ENCODE data around the gene SF3B4. TPM values are rescaled to one million over a fixed set of nuclear protein-coding genes. Genes with fewer than 3 reads are reported as not detected.
A peak's percentile ranks its signal among the peaks of the same experiment; 100 is the strongest.
"Not testable (repeated sequence)": the region's sequence is repeated elsewhere in the genome, so short reads cannot be mapped to it uniquely, and the experiment has no call there.

SF3B4 gene
- total RNA-seq, 1 donor from 2014 or later: 45.5 TPM

DNA sequence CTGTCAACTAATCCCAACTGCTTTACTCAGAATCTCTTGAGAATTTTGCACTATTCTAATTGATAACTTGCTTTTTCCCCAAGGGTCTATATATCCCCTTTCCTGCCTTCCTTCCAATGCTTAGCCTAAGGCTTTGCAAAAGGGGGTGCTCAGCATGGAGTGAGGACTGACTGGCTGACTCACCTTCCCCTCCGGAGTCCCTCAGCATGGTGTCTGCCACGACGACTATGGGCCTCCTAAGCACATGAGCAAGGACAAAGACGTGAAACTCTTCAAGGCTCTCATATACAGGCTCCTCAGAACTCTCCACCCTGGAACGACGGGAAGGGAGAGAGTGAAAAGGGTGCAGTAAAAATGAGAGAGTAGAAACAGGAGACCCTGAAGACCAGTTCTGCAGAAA, 22.3 kb upstream of the SF3B4 start:
- Histone ChIP-seq H3K27ac (no peak overlapping the region), H3K27me3 (ENCODE audit: low read depth) (no peaks in the 10 kb centered on the region), H3K4me3 (no peak overlapping the region), H3K9me3 (no peaks in the 10 kb centered on the region), H3K4me1 (no peaks in the 10 kb centered on the region), H3K36me3 (peaks cover 55% of the 10 kb centered on the region)
- TF ChIP-seq, protein P1, sequence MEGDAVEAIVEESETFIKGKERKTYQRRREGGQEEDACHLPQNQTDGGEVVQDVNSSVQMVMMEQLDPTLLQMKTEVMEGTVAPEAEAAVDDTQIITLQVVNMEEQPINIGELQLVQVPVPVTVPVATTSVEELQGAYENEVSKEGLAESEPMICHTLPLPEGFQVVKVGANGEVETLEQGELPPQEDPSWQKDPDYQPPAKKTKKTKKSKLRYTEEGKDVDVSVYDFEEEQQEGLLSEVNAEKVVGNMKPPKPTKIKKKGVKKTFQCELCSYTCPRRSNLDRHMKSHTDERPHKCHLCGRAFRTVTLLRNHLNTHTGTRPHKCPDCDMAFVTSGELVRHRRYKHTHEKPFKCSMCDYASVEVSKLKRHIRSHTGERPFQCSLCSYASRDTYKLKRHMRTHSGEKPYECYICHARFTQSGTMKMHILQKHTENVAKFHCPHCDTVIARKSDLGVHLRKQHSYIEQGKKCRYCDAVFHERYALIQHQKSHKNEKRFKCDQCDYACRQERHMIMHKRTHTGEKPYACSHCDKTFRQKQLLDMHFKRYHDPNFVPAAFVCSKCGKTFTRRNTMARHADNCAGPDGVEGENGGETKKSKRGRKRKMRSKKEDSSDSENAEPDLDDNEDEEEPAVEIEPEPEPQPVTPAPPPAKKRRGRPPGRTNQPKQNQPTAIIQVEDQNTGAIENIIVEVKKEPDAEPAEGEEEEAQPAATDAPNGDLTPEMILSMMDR (IDR thresholded peaks at IDR 0.05): no peak
- ATAC-seq (no peak), DNase-seq (no peak)
- intact Hi-C loops (cut with DNase I): no loop called here

DNA sequence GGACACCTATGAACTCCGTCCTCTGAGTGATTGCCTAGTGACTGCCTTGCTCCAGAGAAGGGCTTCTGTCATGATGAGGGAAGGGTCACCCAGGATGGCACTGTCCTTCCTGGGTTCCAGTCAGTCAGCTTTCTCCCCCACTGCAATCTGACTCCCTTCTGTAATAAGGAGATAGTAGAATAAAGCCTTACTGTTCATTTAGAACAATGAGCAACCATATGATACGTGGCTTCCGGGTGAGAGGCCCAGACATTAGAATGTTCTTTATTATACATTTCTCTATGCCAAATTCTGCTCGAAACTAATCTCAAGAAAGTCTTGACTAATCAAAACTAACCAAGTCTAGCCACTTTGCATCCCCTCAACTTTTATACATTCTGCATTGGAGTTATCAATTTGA, 17.6 kb upstream of the SF3B4 start:
- no peaks in the 10 kb centered on the region for H3K9me3 ChIP-seq
- H3K27ac ChIP-seq: no peak overlapping the region
- intact Hi-C loops (cut with DNase I): no loop called here
- ATAC-seq (no peak), DNase-seq (no peak)
- peaks cover 14% of the 10 kb centered on the region for H3K4me1 ChIP-seq
- H3K4me3 ChIP-seq: no peak overlapping the region
- no peaks in the 10 kb centered on the region for H3K27me3 ChIP-seq (ENCODE audit: low read depth)
- TF ChIP-seq, protein P1 (IDR thresholded peaks at IDR 0.05): no peak
- peaks cover 67% of the 10 kb centered on the region for H3K36me3 ChIP-seq

DNA sequence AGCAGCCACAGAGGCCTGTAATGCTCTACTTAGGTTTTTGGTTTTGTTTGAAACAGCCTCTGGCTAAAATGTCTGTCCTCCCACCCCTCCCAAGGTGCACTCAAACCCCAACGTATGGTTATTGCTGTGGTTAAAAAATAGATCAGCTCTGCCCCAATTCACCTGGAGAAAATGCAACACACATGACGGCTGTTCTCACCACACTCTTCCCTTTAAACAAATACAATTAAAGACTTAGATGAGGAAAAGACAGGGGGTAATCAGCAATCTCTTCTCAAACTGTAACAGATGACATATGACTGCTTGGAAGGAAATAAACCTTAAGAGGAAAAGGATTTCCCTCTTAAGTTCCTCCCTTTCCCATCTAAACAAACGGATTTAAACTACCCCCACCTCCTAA, 15.3 kb upstream of the SF3B4 start:
- H3K9me3 ChIP-seq: no peaks in the 10 kb centered on the region
- TF ChIP-seq, protein P1 (IDR thresholded peaks at IDR 0.05): no peak
- peaks cover 44% of the 10 kb centered on the region for H3K36me3 ChIP-seq
- ATAC-seq: no peak
- intact Hi-C loops (cut with DNase I): no loop called here
- no peak overlapping the region for H3K27ac ChIP-seq
- no peaks in the 10 kb centered on the region for H3K27me3 ChIP-seq (ENCODE audit: low read depth)
- no peak overlapping the region for H3K4me3 ChIP-seq
- DNase-seq: no peak
- H3K4me1 ChIP-seq: peaks cover 37% of the 10 kb centered on the region

DNA sequence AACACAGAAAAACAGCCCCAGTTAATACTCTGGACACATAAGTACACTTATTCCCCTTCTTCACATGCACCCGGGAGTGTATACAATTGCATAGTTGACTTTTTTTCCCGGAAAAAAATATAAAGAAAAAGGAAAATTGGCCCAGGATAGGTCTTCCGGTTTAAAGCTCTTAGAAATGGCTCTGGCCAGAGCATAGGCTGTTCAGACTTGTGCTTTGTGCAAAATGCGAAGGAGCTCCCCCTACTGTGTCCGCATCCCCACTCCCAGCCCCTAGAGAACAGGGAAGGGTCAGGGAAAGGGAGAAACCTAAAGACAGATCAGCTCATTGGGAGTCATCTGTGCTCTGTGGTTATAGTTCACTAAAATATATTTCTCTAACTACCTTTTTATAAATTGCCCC, 14.6 kb upstream of the SF3B4 start:
- peak in 1 of 2 donors; percentile 41 for ATAC-seq
- no peak overlapping the region for H3K27ac ChIP-seq

DNA sequence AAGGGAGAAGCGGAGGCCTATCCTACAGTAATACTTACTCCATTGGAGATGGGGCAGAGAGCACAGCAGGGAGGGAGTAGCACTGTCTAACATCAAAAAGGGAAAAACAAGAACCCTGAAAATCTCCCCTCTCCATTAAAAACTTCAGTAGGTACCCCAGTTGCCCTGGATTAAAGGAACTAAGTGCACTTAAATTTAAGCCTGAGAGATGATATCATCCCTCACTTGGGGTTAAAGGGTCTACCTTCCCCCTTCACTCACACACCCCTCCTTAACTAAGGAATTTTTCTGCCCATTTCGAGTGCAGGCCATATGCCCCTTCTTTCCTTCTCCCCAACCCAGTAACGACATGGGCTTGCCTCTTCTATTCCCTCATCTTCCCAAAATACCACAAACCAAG, 12.8 kb upstream of the SF3B4 start:
- H3K9me3 ChIP-seq: no peaks in the 10 kb centered on the region
- H3K27ac ChIP-seq: no peak overlapping the region
- intact Hi-C loops (cut with DNase I): no loop called here
- H3K27me3 ChIP-seq (ENCODE audit: low read depth): no peaks in the 10 kb centered on the region
- no peak for DNase-seq
- peaks cover 21% of the 10 kb centered on the region for H3K36me3 ChIP-seq
- peaks cover 56% of the 10 kb centered on the region for H3K4me1 ChIP-seq
- no peak for ATAC-seq
- TF ChIP-seq, protein P1 (IDR thresholded peaks at IDR 0.05): no peak
- no peak overlapping the region for H3K4me3 ChIP-seq

More for the DNA sequence above, 14.6 kb upstream of the SF3B4 start:
- H3K27me3 ChIP-seq (ENCODE audit: low read depth): no peaks in the 10 kb centered on the region
- H3K4me3 ChIP-seq: no peak overlapping the region
- intact Hi-C loops (cut with DNase I): no loop called here
- H3K9me3 ChIP-seq: no peaks in the 10 kb centered on the region
- DNase-seq: no peak
- TF ChIP-seq, protein P1 (IDR thresholded peaks at IDR 0.05): peak; percentile 32
- H3K36me3 ChIP-seq: peaks cover 38% of the 10 kb centered on the region
- H3K4me1 ChIP-seq: peaks cover 44% of the 10 kb centered on the region

DNA sequence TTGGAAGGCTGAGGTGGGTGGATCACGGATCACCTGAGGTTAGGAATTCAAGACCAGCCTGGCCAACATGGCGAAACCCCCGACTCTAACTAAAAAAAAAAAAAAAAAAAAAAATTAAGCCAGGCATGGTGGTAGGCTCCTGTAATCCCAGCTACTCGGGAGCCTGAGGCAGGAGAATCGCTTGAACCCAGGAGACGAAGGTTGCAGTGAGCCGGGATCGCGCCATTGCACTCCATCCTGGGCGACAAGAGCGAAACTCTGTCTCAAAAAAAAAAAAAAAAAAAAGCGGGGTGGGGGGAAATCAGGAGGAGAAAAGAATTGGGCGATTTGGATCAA, 11.0 kb upstream of the SF3B4 start:
- H3K4me1 ChIP-seq: peaks cover 56% of the 10 kb centered on the region

More for the DNA sequence above, 11.0 kb upstream of the SF3B4 start:
- intact Hi-C loops (cut with DNase I); H3K9me3 ChIP-seq; DNase-seq; H3K27me3 ChIP-seq (ENCODE audit: low read depth); ATAC-seq; H3K36me3 ChIP-seq: not testable (repeated sequence)
- Histone ChIP-seq H3K27ac (peak overlapping the region; percentile 75), H3K4me3 (peak overlapping the region; percentile 31)
